Gastroesophageal sphincter (tissue), 4 donors: ENCODE measurements around the gene SEMA6C. TPM values are rescaled to one million over a fixed set of nuclear protein-coding genes. Genes with fewer than 3 reads are reported as not detected.

Experiments used
- ATAC-seq: fragments of 150-250 bp; one replicate; pipeline ENCODE4 v1.9.1; 2016; ENCODE audit warnings: mild to moderate bottlenecking, moderate library complexity
- H3K27ac ChIP-seq, 4 donors: fragments of 200-600 bp; sonication (generic) in 3 of 4; 1 replicate in 3 of 4; 2 replicates in 1 of 4; pipeline ENCODE4 v1.5.1; 2016 to 2019
- H3K27me3 ChIP-seq: fragments of 200-600 bp; sonication (generic); one replicate; pipeline ENCODE4 v1.5.1; 2019
- H3K36me3 ChIP-seq, 2 donors: fragments of 200-600 bp; sonication (generic); one replicate each; pipeline ENCODE4 v1.5.1; 2019; ENCODE audit warnings: control low read depth in 1 of 2
- H3K4me1 ChIP-seq, 3 donors: fragments of 200-600 bp; sonication (generic); 1 replicate in 2 of 3; 2 replicates in 1 of 3; pipeline ENCODE4 v1.5.1; 2016 to 2019; ENCODE audit warnings: control low read depth in 2 of 3
- H3K4me3 ChIP-seq, 2 donors: fragments of 200-600 bp; sonication (generic); one replicate each; pipeline ENCODE4 v1.5.1; 2019; ENCODE audit warnings: mild to moderate bottlenecking in 1 of 2, moderate library complexity in 1 of 2
- H3K9me3 ChIP-seq, 3 donors: fragments of 200-600 bp; sonication (generic); one replicate each; pipeline ENCODE4 v1.5.1; 2017 to 2019; ENCODE audit warnings: control low read depth in 2 of 3
- CTCF ChIP-seq, 4 experiments: fragments of 200-600 bp in 2 of 4; fragments of 450-650 bp in 2 of 4; sonication (generic) in 1 of 4; IDR thresholded peaks; one replicate each; pipeline ENCODE4 v1.5.1; 2017 to 2019; ENCODE audit warnings: antibody characterized with exemption in 4 of 4, mild to moderate bottlenecking in 2 of 4, moderate library complexity in 2 of 4
- EP300 ChIP-seq: sonication (generic); formaldehyde crosslinking; IDR thresholded peaks from one replicate; pipeline ENCODE4 v1.6.1; 2017; ENCODE audit warnings: antibody characterized with exemption, mild to moderate bottlenecking
- POLR2A ChIP-seq, 2 donors: fragments of 450-650 bp; IDR thresholded peaks; one replicate each; pipeline ENCODE4 v1.6.1; 2017; ENCODE audit warnings: antibody characterized with exemption in 2 of 2, mild to moderate bottlenecking in 2 of 2, moderate library complexity in 1 of 2
- POLR2AphosphoS5 ChIP-seq: sonication (generic); formaldehyde crosslinking; IDR thresholded peaks from one replicate; pipeline ENCODE4 v1.6.1; 2017; ENCODE audit warnings: antibody characterized with exemption
- WGBS, 2 donors: methylation state at CpG; one replicate each; pipeline ENCODE4 v1.1.5; 2018; ENCODE audit warnings: low coverage in 1 of 2; 5-methylcytosine and 5-hydroxymethylcytosine counted together
- total RNA-seq, 4 donors: library from RNA; depleted of rRNA; stranded (reverse); fragments of >200 nt; gene quantifications; one replicate each; pipeline ENCODE4 v1.1.0, GENCODE V29; 2016

The SEMA6C gene
- total RNA-seq, 4 donors from 2014 or later = 6.1 to 13.9 (median 8.0) TPM

DNA sequence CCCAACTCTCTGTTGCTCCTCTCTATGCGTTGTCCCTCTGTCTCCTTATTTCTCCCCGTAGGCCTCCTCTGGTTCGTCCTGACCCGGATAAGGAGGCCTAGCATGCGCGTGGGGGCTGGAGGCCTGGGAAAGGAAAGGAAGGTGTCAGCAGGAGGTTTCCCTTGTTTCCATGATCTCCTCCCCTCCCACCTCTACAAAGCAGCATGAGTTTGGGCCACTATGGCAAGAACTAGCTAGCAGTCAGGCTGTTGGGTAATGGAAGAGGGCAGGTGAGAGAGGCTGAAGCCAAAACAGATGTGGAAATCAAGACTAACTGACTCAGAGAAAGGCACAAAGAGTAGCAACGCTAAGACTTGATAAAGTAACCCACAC is 687 bp upstream of the SEMA6C start:
- TF ChIP-seq POLR2AphosphoS5 (no peak), CTCF (IDR thresholded peaks at IDR 0.05) (no peak), POLR2A (IDR thresholded peaks at IDR 0.05) (no peak), EP300 (no peak)
- peak; percentile 10 for ATAC-seq
- 4 to 17% methylated on average over 1 to 3 of the region's 7 CpGs for WGBS, 2 donors

DNA sequence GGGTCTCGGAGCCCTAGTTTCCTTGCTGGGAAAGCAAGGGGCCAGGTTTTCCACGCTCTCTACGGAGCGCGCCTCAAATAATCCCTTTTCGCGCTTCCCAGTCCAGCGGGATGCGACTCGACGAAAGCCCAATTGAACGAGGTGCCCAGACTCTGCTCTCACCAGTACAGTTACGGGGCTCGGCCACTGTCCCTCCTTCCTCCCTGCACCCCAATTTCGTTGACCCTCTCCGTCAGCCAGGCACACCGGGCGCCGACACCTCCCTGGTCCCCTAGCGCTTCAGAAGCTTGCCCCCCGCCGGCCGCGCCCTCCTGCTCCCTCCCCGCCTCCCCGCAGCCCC is 389 bp downstream of the SEMA6C start:
- H3K27ac ChIP-seq = peak overlapping the region in 3 of 4 donors; percentile 82 to 93 (median 86)

More for the DNA sequence above, 687 bp upstream of the SEMA6C start:
- peak overlapping the region; percentile 38 to 67 for H3K4me3 ChIP-seq
- H3K27me3 ChIP-seq = no peaks in the 10 kb centered on the region
- H3K4me1 ChIP-seq = peaks cover 0 to 52% (median 26%) of the 10 kb centered on the region in 3 donors
- H3K27ac ChIP-seq = peak overlapping the region; percentile 9 to 93 (median 84)
- peaks cover 0 to 5% of the 10 kb centered on the region in 2 donors for H3K36me3 ChIP-seq
- H3K9me3 ChIP-seq = no peaks in the 10 kb centered on the region

DNA sequence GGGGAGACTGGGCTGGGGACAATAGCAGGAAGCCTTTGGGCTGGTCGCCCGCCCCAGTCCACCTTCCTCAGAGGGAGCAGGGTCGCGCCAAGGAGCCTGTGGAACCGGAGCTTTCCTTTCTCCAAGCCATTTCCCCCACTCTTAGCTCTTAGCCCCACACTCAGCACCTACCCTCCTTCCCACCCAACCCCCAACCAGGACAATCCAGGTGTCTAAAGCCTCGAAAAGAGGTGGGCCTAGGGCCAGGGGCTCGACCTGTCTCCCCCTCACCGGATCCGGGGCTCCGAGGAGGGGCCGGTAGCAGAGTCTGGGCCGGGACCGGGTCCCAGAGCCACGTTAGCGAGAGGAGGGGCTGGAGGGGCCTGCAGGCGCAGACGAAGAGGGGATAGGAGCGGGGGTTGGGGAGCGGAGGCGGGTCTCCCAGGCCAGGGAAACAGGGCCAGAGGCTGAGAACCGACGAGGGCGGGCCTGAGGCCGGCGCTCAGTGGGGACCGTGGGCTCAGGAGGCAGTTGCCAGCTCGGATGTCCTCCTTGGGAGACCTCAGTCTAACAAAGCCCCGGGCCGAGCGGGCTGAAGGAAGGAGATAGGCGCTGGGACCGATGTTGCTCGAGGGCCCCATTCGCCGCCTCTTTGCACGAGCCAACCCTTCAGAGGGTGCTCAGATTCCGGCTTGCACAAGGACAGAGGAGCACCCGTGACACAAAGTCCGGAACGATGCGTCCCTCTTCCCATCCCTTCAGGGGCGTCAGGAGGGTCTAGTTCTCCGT is 943 bp downstream of the SEMA6C start:
- H3K27ac ChIP-seq = peak overlapping the region in 3 of 4 donors; percentile 82 to 93 (median 86)

More for the DNA sequence above, 389 bp downstream of the SEMA6C start:
- H3K4me1 ChIP-seq = peaks cover 0 to 53% (median 26%) of the 10 kb centered on the region in 3 donors
- no peaks in the 10 kb centered on the region for H3K9me3 ChIP-seq
- ATAC-seq = peak; percentile 2
- no peak for TF ChIP-seq POLR2A (IDR thresholded peaks at IDR 0.05)
- no peak for TF ChIP-seq EP300
- no peak for TF ChIP-seq POLR2AphosphoS5
- TF ChIP-seq CTCF (IDR thresholded peaks at IDR 0.05) = no peak
- peak overlapping the region; percentile 38 to 67 for H3K4me3 ChIP-seq
- peaks cover 0 to 8% of the 10 kb centered on the region in 2 donors for H3K36me3 ChIP-seq
- no peaks in the 10 kb centered on the region for H3K27me3 ChIP-seq
- 0 to 1% methylated on average over 14 to 16 of the region's 26 CpGs for WGBS, 2 donors

GRCh38 chr1:151144474-151145303 is 1.7 kb downstream of the SEMA6C start:
- no peak for ATAC-seq

More for the DNA sequence above, 943 bp downstream of the SEMA6C start:
- peak overlapping the region; percentile 38 to 67 for H3K4me3 ChIP-seq
- ATAC-seq = no peak
- WGBS, 2 donors = 0 to 1% methylated on average over 7 to 23 of the region's 43 CpGs
- H3K9me3 ChIP-seq = no peaks in the 10 kb centered on the region
- peaks cover 0 to 53% (median 26%) of the 10 kb centered on the region in 3 donors for H3K4me1 ChIP-seq
- peaks cover 0 to 8% of the 10 kb centered on the region in 2 donors for H3K36me3 ChIP-seq
- no peaks in the 10 kb centered on the region for H3K27me3 ChIP-seq
- TF ChIP-seq EP300 (no peak), POLR2AphosphoS5 (no peak), CTCF (IDR thresholded peaks at IDR 0.05) (no peak), POLR2A (IDR thresholded peaks at IDR 0.05) (no peak)

More at GRCh38 chr1:151144474-151145303, 1.7 kb downstream of the SEMA6C start:
- no peaks in the 10 kb centered on the region for H3K27me3 ChIP-seq
- peak overlapping the region; percentile 38 to 67 for H3K4me3 ChIP-seq
- TF ChIP-seq POLR2AphosphoS5 (no peak), POLR2A (IDR thresholded peaks at IDR 0.05) (no peak), CTCF (IDR thresholded peaks at IDR 0.05) (no peak), EP300 (no peak)
- H3K9me3 ChIP-seq = no peaks in the 10 kb centered on the region
- WGBS, 2 donors = 47 to 65% methylated on average over 3 to 5 of the region's 7 CpGs
- H3K27ac ChIP-seq = peak overlapping the region in 3 of 4 donors; percentile 82 to 93 (median 86)
- peaks cover 0 to 16% of the 10 kb centered on the region in 2 donors for H3K36me3 ChIP-seq
- H3K4me1 ChIP-seq = peaks cover 0 to 53% (median 26%) of the 10 kb centered on the region in 3 donors
